Fibroblast of mammary gland (primary cell): Measurements from ENCODE around the gene DEFB127.
"Not testable (repeated sequence)": the region's sequence is repeated elsewhere in the genome, so short reads cannot be mapped to it uniquely, and the experiment has no call there.

Experiments used
- DNase-seq: peaks from one replicate; pipeline ENCODE4 v3.0.0-alpha.2; 2010; ENCODE audit warnings: low read depth
- H3K4me3 ChIP-seq: 2 replicates; pipeline ENCODE4 v1.5.1; 2011; ENCODE audit warnings: low read depth, mild to moderate bottlenecking, low read length, moderate library complexity; ENCODE audit not compliant: control insufficient read depth
- CTCF ChIP-seq: conservative IDR thresholded peaks from 2 replicates; pipeline ENCODE4 v1.5.1; 2011; ENCODE audit warnings: low read depth, low read length, inconsistent platforms; ENCODE audit not compliant: control insufficient read depth, insufficient read depth

DEFB127 gene

DNA sequence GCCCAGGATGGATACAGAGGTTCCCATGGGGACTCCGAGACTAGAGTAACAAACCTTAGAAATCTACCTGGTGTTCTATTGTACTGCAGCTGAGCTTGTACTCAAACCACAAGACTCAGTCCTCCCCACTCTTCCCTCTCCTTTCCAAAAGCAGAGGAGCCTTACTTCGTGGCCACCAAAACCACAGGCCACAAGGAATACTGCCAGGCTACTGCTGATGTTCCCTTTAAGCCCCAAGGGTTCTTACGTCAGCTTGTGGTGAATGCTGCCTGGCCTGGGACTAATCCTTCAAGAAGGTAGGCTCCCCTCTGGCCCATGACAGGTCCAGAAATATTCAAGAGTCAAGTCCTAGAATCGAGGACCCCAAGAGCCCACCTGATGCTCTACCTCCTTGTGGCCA, 42.7 kb downstream of the DEFB127 start:
- no peak overlapping the region for H3K4me3 ChIP-seq
- TF ChIP-seq CTCF, result no peak
- DNase-seq, result no peak

GRCh38 chr20:203630-204029, 46.4 kb downstream of the DEFB127 start:
- DNase-seq, H3K4me3 ChIP-seq: not testable (repeated sequence)
